ENCODE measurements around the gene SCAP.

GRCh38 chr3:47423548-47424145 lies 52.1 kb downstream of the SCAP start:
- TF ChIP-seq SIN3A (IDR thresholded peaks at IDR 0.05; ENCODE audit: borderline replicate concordance, low read depth, low read length) (no peak), CTCF (IDR thresholded peaks at IDR 0.05) (no peak), TCF12 (IDR thresholded peaks at IDR 0.05) (no peak), MXI1 (IDR thresholded peaks at IDR 0.05; ENCODE audit: low read depth, low read length) (no peak), POLR2AphosphoS5 (IDR thresholded peaks at IDR 0.05; ENCODE audit: low read depth, low read length) (no peak), SMC3 (IDR thresholded peaks at IDR 0.05; ENCODE audit: low read depth, low read length) (no peak), NFIC (IDR thresholded peaks at IDR 0.05; ENCODE audit: borderline replicate concordance) (no peak), RFX5 (IDR thresholded peaks at IDR 0.05; ENCODE audit: low read length) (no peak)

Measured in SK-N-SH (cell line).